B cell (primary cell): Measurements from ENCODE around the gene POLD2. TPM values are rescaled to one million over a fixed set of nuclear protein-coding genes. Genes with fewer than 3 reads are reported as not detected.
A peak's percentile ranks its signal among the peaks of the same experiment; 100 is the strongest.

ENCODE experiments used
- ATAC-seq: fragments of 200-7000 bp; cut with Tn5 transposase; one replicate; pipeline ENCODE4 v1.10.0; 2021; ENCODE audit warnings: low read depth, mild to moderate bottlenecking, moderate number of reproducible peaks, moderate library complexity
- CTCF ChIA-PET: fragments of 350-600 bp; sonication (Branson Sonifier 250); formaldehyde crosslinking; loops from one replicate; lab custom pipeline; 2021; ENCODE audit warnings: antibody characterized with exemption, inconsistent platforms; lab: Charles Lee
- POLR2A ChIA-PET: fragments of 350-600 bp; sonication (Branson Sonifier 250); formaldehyde crosslinking; loops from one replicate; lab custom pipeline; 2021; ENCODE audit warnings: antibody characterized with exemption; lab: Charles Lee
- DNase-seq: peaks from one replicate; pipeline ENCODE4 v3.0.0; 2013
- H2AFZ ChIP-seq: 2 replicates; pipeline ENCODE4 v1.6.1; 2012; ENCODE audit warnings: mild to moderate bottlenecking, low read depth, low read length; ENCODE audit not compliant: insufficient read depth, poor library complexity, severe bottlenecking
- H3K27ac ChIP-seq, 2 donors: 1 replicate in 1 of 2; 2 replicates in 1 of 2; pipeline ENCODE4 v1.5.1; 2012 to 2013; ENCODE audit warnings: low read length in 2 of 2, mild to moderate bottlenecking in 2 of 2, moderate library complexity in 1 of 2
- H3K27me3 ChIP-seq, 4 experiments: fragments of 200-600 bp in 1 of 4; sonication (generic) in 1 of 4; replicated peaks in 1 of 4; 1 replicate in 2 of 4; 2 replicates in 2 of 4; pipeline versions ENCODE4 v1.6.1 to v1.7.0; 2013 to 2016; ENCODE audit warnings: low read length in 3 of 4, mild to moderate bottlenecking in 2 of 4, mixed read lengths in 1 of 4, moderate library complexity in 1 of 4; ENCODE audit not compliant: insufficient read depth in 4 of 4, control insufficient read depth in 3 of 4; ENCODE audit errors: control extremely low read depth in 1 of 4
- H3K36me3 ChIP-seq, 2 experiments: replicated peaks in 1 of 2; 1 replicate in 1 of 2; 2 replicates in 1 of 2; pipeline versions ENCODE4 v1.6.1 to v1.7.1; 2013; ENCODE audit warnings: low read length in 1 of 2; ENCODE audit not compliant: insufficient read depth in 2 of 2, control insufficient read depth in 1 of 2; ENCODE audit errors: control extremely low read depth in 1 of 2, extremely low read depth in 1 of 2
- H3K4me1 ChIP-seq, 2 donors: fragments of 200-600 bp in 1 of 2; sonication (generic) in 1 of 2; 1 replicate in 1 of 2; 2 replicates in 1 of 2; pipeline versions ENCODE4 v1.5.1 to v1.6.1; 2013 to 2017; ENCODE audit warnings: low read length in 2 of 2; ENCODE audit not compliant: control insufficient read depth in 2 of 2, insufficient read depth in 2 of 2
- H3K4me2 ChIP-seq: replicated peaks from 2 replicates; pipeline ENCODE3; 2012; ENCODE audit warnings: mild to moderate bottlenecking, low read depth, low read length; ENCODE audit not compliant: poor library complexity, severe bottlenecking
- H3K4me3 ChIP-seq, 5 experiments: fragments of 200-600 bp in 1 of 5; sonication (generic) in 1 of 5; 1 replicate in 3 of 5; 2 replicates in 2 of 5; pipeline versions ENCODE4 v1.5.1 to v1.7.0; 2011 to 2016; ENCODE audit warnings: low read length in 4 of 5, mild to moderate bottlenecking in 4 of 5, low read depth in 2 of 5, control low read depth in 1 of 5, moderate library complexity in 1 of 5; ENCODE audit not compliant: insufficient read depth in 1 of 5; ENCODE audit errors: control extremely low read depth in 1 of 5, extremely low read depth in 1 of 5
- H3K79me2 ChIP-seq: fragments of 200-600 bp; sonication (generic); one replicate; pipeline ENCODE4 v1.6.0; 2016; ENCODE audit warnings: low read length; ENCODE audit not compliant: control insufficient read depth, insufficient read depth
- H3K9ac ChIP-seq: fragments of 200-600 bp; sonication (generic); 2 replicates; pipeline ENCODE4 v1.6.1; 2017; ENCODE audit warnings: mild to moderate bottlenecking, low read length, moderate library complexity
- H3K9me3 ChIP-seq, 3 donors: one replicate each; pipeline versions ENCODE4 v1.6.1 to v1.7.1; 2013; ENCODE audit warnings: low read length in 2 of 3; ENCODE audit not compliant: control insufficient read depth in 2 of 3, insufficient read depth in 1 of 3; ENCODE audit errors: control extremely low read depth in 1 of 3
- H4K20me1 ChIP-seq: 2 replicates; pipeline ENCODE4 v1.6.0; 2012; ENCODE audit warnings: mild to moderate bottlenecking, low read length; ENCODE audit not compliant: insufficient read depth, control insufficient read depth, poor library complexity, severe bottlenecking
- H3K27ac Mint-ChIP-seq: one replicate; pipeline ENCODE4 v1.8.0; 2021; ENCODE audit warnings: mixed read lengths
- H3K27me3 Mint-ChIP-seq: one replicate; pipeline ENCODE4 v1.8.0; 2021; ENCODE audit warnings: mixed read lengths
- H3K4me1 Mint-ChIP-seq: one replicate; pipeline ENCODE4 v1.8.0; 2021; ENCODE audit warnings: mixed read lengths
- H3K4me3 Mint-ChIP-seq: one replicate; pipeline ENCODE4 v1.8.0; 2021; ENCODE audit warnings: mixed read lengths
- H3K9me3 Mint-ChIP-seq: one replicate; pipeline ENCODE4 v1.8.0; 2022; ENCODE audit warnings: mixed read lengths; ENCODE audit not compliant: insufficient read depth
- EZH2 ChIP-seq: IDR thresholded peaks from 2 replicates; pipeline ENCODE4 v1.6.1; 2012; ENCODE audit warnings: borderline replicate concordance, low read depth, mild to moderate bottlenecking, moderate library complexity, low read length; ENCODE audit not compliant: insufficient read depth, poor library complexity, severe bottlenecking
- WGBS: methylation state at CpG from one replicate; pipeline ENCODE4 v1.1.5; 2013; ENCODE audit warnings: missing lambda C conversion rate; ENCODE audit not compliant: insufficient coverage; 5-methylcytosine and 5-hydroxymethylcytosine counted together
- intact Hi-C: fragments of 100-400 bp; cut with micrococcal nuclease; formaldehyde crosslinking; loops from one replicate; pipeline ENCODE4 v1.10.0; 2022
- polyA plus RNA-seq: library from polyadenylated mRNA; depleted of rRNA; stranded (reverse); fragments of >200 nt; gene quantifications from 2 replicates; pipeline ENCODE4 v1.2.3, GENCODE V29; 2012
- total RNA-seq, 2 donors: library from RNA; stranded (reverse); fragments of 120-200 nt in 1 of 2; gene quantifications; 1 replicate in 1 of 2; 2 replicates in 1 of 2; pipeline versions ENCODE4 v1.2.3 to v1.2.4, GENCODE V29; 2013 to 2022
- TF ChIP-seq, protein P1 (sequence below): fragments of 200-600 bp; IDR thresholded peaks from one replicate; pipeline ENCODE4 v1.8.0; 2022; ENCODE audit warnings: antibody characterized with exemption, mild to moderate bottlenecking

The POLD2 gene
- total and polyA plus RNA-seq, 2 donors (not counting 1 experiment from before 2014, with no cell fraction given): 73.6 to 86.7 TPM

DNA sequence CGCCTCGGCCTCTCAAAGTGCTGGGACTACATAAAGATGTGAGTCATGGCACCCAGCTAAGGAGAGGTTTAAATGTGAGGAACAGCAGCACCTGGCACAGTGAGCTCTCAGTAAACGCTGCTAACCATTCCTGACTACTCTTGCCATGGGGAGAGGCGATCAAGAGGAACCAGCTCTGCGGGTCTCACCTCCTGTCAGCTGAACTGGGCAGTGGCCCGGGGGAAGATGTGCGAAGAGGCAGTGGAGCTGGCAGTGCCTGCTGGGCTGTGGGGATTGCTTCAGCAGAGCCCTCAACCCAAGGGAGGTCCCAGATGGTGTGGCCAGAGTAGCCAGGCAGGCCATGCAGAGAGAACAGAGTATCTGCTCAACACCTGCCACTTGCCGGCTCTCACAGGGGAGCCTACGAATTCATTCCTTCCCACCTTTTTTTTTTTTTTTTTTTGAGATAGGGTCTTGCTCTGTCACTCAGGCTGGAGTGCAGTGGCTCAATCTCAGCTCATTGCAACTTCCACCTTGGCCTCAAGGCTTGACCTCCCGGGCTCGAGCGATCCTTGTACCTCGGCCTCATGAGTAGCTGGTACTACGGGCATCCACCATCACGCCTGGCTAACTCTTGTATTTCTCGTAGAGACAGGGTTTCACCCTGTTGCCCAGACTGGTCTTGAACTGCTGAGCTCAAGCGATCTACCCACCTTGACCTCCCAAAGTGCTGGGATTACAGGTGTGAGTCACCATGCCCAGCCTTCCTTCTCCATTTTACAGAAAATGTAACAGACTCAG, 47.9 kb downstream of the POLD2 start:
- no peaks in the 10 kb centered on the region for H3K27me3 Mint-ChIP-seq
- Histone ChIP-seq H3K27ac (peak overlapping the region; percentile 90 to 98), H3K4me3 (no peak overlapping the region), H3K4me1 (peaks cover 70 to 89% of the 10 kb centered on the region in 2 donors), H3K9me3 (no peaks in the 10 kb centered on the region), H2AFZ (no peak overlapping the region), H3K27me3 (no peaks in the 10 kb centered on the region), H3K36me3 (peaks cover 0 to 76% of the 10 kb centered on the region in 2 experiments), H3K4me2 (no peak overlapping the region), H3K79me2 (peaks cover 49% of the 10 kb centered on the region), H3K9ac (no peak overlapping the region), H4K20me1 (peaks cover 19% of the 10 kb centered on the region)
- H3K4me1 Mint-ChIP-seq: peaks cover 81% of the 10 kb centered on the region
- WGBS: 79% methylated on average over 14 of the region's 17 CpGs
- CTCF ChIA-PET: interaction anchor here (0.9 to 1.2 kb wide), 2 partner anchors 14 to 29 kb away, joined by 3 to 4 read pairs; no protein-coding TSS in a partner anchor
- H3K4me3 Mint-ChIP-seq: peak overlapping the region; percentile 10
- POLR2A ChIA-PET: interaction anchor here (0.5 to 1.0 kb wide), 3 partner anchors 17 to 503 kb away, joined by 3 to 6 read pairs (median 4); no protein-coding TSS in a partner anchor
- no peak for ATAC-seq
- no peaks in the 10 kb centered on the region for H3K9me3 Mint-ChIP-seq
- DNase-seq: no peak
- peak overlapping the region; percentile 95 for H3K27ac Mint-ChIP-seq
- intact Hi-C loops: loop anchor here (2.0 kb wide), 1 partner anchor 125 kb away; the partner anchor contains the start of gene YKT6
- TF ChIP-seq EZH2: no peak
- TF ChIP-seq, protein P1, sequence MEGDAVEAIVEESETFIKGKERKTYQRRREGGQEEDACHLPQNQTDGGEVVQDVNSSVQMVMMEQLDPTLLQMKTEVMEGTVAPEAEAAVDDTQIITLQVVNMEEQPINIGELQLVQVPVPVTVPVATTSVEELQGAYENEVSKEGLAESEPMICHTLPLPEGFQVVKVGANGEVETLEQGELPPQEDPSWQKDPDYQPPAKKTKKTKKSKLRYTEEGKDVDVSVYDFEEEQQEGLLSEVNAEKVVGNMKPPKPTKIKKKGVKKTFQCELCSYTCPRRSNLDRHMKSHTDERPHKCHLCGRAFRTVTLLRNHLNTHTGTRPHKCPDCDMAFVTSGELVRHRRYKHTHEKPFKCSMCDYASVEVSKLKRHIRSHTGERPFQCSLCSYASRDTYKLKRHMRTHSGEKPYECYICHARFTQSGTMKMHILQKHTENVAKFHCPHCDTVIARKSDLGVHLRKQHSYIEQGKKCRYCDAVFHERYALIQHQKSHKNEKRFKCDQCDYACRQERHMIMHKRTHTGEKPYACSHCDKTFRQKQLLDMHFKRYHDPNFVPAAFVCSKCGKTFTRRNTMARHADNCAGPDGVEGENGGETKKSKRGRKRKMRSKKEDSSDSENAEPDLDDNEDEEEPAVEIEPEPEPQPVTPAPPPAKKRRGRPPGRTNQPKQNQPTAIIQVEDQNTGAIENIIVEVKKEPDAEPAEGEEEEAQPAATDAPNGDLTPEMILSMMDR: no peak

DNA sequence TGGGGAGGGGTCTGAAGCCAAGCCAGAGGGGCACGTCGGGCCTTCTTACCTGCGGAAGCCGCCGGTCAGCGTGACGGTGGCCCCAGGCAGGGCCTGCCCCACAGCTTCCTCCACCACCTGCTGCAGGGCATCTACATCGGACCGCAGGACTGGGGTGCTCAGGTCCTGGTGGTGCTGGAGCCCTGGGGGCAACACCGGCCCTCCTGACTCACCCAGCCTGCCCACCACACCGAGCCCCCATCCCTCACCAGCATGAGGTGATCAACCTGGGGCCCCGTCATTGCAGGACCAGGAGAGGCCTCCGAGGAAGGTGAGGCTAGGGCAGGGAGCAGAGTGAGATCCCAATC, 49.0 kb downstream of the POLD2 start:
- H3K4me1 ChIP-seq: peaks cover 59 to 78% of the 10 kb centered on the region in 2 donors
- peaks cover 37% of the 10 kb centered on the region for H3K79me2 ChIP-seq
- H3K4me1 Mint-ChIP-seq: peaks cover 77% of the 10 kb centered on the region
- peak; percentile 15 for ATAC-seq
- no peaks in the 10 kb centered on the region for H3K27me3 Mint-ChIP-seq
- peak overlapping the region; percentile 12 for H2AFZ ChIP-seq
- H3K36me3 ChIP-seq: peaks cover 0 to 64% of the 10 kb centered on the region in 2 experiments
- no peaks in the 10 kb centered on the region for H3K9me3 Mint-ChIP-seq
- DNase-seq: no peak
- intact Hi-C loops: loop anchor here (1.0 to 2.0 kb wide), 4 partner anchors 8 to 126 kb away; partner anchors contain the start of genes POLM and YKT6
- CTCF ChIA-PET: interaction anchor here (0.7 to 1.2 kb wide), 4 partner anchors 13 to 30 kb away, joined by 3 to 4 read pairs (median 3); partner anchors contain the start of gene DBNL
- TF ChIP-seq, protein P1: no peak
- no peak for TF ChIP-seq EZH2
- H3K4me3 ChIP-seq: peak overlapping the region in 4 of 5 experiments; percentile 1 to 37 (median 30)
- H3K27ac Mint-ChIP-seq: peak overlapping the region; percentile 95
- POLR2A ChIA-PET: interaction anchor here (0.7 kb wide), 1 partner anchor 23 kb away, joined by 3 read pairs; no protein-coding TSS in a partner anchor
- peak overlapping the region; percentile 60 for H3K9ac ChIP-seq
- H3K4me3 Mint-ChIP-seq: peak overlapping the region; percentile 72
- no peaks in the 10 kb centered on the region for H3K9me3 ChIP-seq
- peaks cover 19% of the 10 kb centered on the region for H4K20me1 ChIP-seq
- H3K27me3 ChIP-seq: no peaks in the 10 kb centered on the region
- peak overlapping the region; percentile 90 to 98 for H3K27ac ChIP-seq
- peak overlapping the region; percentile 75 for H3K4me2 ChIP-seq
- WGBS: 27% methylated on average over 9 of the region's 13 CpGs
